ENCODE measurements around the gene TFG.

TFG gene

DNA sequence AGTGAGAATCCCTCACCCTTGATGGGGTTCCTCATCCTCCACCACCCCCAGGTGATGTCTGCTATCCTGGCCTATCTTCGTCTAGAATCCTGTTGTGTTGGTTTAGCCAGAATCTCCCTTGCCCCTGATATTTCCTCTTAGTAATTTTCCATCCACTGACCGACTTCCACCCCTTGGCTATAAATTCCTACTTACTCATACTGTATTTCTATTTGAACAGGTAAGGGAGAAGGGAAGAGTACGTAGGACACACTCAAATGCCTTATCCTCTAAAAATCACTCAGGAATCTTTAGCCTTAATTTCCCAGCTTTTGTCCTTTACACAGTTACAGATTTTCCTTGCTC is 678 bp upstream of the TFG start:
- no peak for DNase-seq

DNA sequence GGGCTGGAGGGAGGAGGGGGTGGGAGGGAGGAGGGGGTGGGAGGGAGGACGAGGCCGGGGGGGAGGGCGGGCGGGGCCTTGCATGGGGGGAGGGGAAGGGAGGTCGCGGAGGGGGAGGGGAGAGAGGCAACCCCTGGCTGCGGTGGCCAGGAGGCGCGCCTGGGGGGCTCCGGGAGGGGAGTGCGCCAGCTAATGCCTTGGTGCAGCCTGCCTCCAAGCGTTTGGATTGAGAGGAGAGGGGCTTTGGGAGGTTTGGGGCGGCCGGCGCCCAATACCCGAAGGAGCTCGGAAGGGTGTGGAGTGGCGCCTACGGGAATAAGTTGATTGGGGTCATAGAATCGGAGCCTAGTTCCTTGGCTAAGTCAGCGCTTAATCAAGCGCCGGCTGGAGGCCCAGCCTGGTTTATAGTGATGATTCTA is 557 bp downstream of the TFG start:
- no peak for DNase-seq

DNA sequence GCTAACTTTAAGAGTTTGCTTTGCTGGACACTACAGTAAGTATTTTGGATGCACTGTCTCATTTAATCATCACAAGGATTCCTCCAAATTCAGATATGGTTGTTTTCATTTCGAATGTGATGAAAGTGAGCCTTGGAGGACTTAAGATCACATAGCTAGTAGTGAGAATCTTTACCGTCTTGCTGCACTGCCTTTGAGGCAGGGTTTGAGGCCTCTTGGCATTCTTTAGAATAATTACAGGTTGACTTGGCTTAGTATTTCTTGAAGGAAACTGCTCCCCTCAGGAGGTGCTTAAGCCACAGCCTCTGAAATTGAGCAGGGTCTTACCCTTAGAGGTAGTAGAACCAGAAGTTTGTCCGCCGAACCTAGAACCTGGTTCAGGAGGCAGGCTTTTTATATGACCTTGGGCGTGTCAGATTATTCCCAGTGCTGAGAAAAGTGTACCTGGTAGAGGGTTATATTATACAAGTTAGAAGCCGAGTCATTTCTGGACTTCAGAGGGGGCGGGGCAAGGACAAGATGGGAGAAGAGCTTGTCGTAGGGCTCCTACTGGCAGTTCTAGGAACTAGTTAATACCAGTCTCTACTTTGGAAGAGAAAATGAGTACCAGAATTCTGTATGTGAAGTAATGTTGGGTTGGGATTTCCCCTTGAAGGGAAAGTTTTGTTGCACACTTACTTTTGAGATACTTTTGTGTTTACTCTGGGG is 1.1 kb downstream of the TFG start:
- DNase-seq, result no peak

DNA sequence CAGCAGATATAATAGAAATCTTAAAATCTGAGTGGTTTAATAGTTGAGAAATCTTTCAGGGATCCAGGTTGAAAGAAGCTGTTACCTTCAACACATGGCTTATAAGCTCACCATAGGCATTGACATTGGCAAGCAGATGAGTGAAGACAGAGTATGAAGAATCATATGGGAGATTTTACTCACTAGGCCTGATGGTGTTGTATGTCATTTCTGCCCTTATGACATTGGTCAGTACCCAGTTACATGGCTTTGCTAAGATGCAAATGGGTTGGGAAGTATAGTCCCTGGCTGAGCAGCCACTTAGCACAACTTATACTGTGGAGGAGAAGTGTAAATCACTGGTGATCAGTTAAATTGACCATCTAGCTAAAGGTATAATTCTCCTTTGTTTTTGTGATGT is 5.9 kb downstream of the TFG start:
- no peak for DNase-seq

GRCh38 chr3:100717063-100717462 is 7.8 kb downstream of the TFG start:
- no peak for DNase-seq

DNA sequence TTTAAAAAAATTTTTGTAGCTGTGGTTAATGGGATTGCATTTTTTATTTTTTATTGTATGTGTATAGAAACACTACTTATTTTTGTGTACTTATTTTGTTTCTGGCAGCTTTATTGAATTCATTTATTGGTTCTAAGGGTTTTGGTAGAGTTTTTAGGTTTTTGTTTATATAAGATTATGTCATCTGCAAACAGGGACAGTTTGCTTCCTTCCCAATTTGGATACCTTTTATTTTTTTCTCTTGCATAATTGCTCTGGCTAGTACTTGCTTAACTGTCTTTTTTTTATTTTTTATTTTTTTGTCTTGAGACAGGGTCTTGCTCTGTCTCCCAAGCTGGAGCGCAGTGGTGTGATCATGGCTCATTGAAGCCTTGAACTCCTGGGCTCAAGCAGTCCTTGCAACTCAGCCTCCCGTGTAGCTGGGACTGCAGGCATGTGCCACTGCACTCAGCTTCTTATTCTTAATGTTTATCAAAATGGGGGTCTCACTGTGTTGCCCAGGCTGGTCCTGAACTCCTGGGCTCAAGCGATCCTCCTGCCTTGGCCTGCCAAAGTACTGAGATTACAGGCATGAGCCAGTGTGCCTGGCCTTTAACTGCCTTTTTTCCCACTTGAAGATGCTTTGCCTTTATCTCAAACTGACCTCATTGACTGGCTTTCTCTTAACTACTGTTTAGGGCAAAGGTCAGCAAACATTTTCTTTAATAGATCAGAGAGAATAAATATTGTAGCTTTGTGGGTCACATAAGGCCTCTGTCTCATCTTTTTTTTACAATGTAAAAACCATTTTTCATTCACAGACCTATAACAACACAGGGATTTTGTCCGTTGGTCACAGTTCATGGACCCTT is 8.6 kb downstream of the TFG start:
- no peak for DNase-seq

- no peak for DNase-seq
Measured at GRCh38 chr3:100719136-100719535, 9.8 kb downstream of the TFG start.

DNA sequence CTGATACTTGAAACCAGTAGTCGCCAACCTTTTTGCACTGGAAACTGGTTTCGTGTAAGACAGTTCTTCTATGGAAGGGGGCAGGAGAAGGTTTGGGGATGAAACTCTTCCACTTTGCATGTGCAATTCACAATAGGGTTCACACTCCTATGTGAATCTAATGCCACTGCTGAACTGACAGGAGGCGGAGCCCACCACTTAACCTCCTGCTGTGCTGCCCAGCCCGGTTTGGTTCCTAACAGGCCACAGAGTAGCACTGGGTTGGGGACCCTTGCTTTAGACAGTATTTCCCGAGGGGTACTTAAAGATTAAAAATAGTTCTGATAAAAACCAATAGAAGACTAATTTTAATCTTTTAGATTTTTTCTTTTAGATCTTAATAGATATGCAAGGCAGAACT is 11.1 kb downstream of the TFG start:
- no peak for DNase-seq

DNA sequence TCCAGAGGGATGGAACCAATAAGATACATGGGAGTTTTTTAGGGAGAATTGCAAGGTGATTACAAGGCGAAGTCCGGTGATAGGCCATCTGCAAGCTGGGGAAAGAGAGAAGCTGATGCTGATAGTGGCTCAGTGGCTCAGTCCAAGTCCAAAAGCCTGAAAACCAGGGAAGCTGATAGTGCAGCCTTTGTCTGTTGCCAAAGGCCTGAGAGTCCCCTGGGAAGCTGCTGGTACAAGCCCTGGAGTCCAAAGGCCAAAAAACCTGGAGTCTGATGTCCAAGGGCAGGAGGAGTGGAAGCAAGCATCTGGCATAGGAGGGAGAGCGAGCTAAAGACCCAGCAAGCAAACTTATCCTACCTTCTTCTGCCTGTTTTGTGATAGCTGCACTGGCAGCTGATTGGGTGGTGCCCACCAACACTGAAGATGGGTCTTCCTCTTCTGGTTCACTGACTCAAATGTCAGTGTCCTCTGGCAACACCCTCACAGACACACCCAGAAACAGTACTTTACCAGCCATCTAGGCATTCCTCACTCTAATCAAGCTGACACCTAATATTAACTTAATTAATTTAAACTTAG is 16.7 kb downstream of the TFG start:
- no peak for DNase-seq

DNA sequence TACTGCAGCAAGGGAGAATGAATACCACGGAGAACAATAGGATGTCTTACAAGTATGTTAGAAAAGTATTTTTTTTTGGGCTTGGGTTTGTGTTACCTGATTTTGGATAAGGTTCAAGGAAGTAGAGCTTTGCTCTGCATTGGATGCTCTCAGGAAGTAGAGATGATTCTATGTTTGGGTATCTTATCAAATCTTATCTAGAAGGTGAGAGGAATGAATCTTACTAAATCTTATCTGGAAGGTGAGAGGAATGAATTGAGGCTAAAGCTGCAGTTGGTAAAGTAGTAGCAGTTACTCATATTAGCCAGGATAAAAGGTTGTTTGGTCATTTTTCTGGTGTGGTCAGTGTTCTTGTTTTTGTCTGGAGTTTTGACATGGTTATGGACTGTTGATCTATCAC is 17.4 kb downstream of the TFG start:
- no peak for DNase-seq

DNA sequence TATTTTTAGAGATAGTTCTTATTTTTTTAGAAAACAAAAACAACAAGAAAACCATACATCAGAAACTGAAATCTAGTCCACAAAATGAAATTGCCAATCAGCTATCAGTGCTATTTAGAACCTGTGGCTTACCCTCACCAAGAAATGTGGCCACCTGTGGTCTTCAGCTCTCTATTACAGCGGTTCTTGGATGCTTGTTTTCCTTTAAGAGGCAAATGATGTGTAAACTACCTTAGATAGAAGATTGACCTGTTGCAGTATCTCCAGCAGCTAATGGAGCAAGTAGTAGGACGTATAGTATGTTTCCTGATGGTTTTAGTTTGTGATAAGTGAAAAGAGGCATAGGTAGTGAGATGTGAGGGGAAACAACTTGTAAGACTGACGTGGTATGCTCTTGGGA is 21.2 kb downstream of the TFG start:
- DNase-seq, result no peak

DNA sequence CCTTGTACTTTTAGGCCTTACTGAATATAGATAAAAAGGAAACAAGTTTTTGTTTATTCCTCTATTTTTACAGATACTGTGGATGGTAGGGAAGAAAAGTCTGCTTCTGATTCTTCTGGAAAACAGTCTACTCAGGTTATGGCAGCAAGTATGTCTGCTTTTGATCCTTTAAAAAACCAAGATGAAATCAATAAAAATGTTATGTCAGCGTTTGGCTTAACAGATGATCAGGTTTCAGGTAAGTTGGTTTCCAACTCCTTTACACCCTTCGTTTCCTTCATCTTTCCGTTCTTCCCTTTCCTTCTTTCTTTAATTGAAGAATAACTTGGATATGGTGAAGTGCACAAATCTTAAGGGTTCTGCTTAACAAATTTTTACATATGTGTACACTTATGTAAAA is 23.1 kb downstream of the TFG start:
- no peak for DNase-seq

DNA sequence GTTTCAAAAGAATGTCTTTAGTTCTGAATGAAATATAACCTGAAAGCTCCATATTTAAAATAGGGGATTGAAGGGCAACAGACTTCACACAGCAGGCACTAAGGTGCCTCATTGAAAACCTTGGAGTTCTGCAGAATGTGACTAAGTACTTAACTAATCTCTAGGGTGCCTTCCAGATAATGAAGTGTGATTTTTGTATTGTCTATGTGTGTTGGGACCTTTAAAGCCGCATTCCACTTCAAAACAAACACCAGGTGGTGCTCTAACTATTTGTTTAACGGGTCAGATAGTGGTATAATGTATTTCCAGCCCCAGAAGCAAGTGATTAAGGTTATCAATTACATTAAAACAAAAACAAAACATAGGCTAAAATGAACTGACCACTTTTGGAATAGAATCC is 28.0 kb downstream of the TFG start:
- no peak for DNase-seq

GRCh38 chr3:100740207-100740606 is 30.9 kb downstream of the TFG start:
- DNase-seq, result no peak

- no peak for DNase-seq
Measured at GRCh38 chr3:100743535-100743934, 34.2 kb downstream of the TFG start.

DNA sequence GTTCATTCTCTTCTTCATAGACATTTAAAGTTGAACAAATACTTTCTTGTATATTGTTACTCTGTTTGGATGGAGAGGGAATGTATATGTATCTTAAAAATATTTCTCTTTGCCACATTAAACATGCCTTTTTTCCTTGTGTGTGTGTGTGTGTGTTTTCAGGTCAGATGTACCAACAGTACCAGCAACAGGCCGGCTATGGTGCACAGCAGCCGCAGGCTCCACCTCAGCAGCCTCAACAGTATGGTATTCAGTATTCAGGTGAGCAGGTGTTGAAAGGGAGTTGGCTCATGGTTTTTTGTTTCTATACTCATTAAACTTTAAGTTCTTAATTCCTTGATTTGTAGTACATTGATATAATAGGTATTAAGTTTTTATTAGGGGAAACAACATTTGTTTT is 35.4 kb downstream of the TFG start:
- no peak for DNase-seq

DNA sequence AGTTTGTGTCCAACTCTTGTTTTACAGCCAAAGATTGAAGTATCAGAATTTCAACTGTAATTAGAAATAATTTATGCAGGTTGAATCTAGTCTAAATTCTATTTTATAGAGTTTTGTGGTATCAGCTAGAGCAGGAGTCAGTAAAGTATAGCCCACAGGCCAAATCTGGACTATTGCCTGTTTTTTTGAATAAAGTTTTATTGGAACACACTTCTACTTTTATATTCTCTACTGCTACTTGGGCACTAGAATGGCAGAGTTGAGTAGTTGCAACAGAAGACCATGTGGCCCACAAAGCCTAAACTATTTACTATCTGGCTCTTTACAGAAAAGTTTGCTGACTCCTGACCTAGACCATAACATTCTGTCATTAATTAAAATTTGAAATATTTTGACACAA is 36.3 kb downstream of the TFG start:
- no peak for DNase-seq

DNA sequence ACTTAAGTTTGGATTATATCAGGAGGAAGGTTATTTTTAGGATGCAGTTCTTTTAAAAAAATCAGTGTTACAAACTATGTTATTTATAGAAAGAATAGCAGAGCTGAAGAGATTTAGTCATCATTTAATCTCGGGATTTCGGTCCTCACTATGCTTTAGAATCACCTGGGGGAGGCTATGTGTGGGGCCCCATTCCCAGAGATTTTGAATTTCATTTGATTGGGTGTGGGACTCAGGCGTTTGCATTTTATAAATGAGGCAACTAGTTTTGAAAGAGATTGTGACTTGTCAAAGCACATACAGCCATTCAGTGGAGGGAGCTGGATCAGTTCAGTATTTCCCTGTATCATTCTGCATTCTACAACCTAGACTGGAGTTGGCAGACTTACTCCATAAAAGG is 36.8 kb downstream of the TFG start:
- DNase-seq, result no peak

DNA sequence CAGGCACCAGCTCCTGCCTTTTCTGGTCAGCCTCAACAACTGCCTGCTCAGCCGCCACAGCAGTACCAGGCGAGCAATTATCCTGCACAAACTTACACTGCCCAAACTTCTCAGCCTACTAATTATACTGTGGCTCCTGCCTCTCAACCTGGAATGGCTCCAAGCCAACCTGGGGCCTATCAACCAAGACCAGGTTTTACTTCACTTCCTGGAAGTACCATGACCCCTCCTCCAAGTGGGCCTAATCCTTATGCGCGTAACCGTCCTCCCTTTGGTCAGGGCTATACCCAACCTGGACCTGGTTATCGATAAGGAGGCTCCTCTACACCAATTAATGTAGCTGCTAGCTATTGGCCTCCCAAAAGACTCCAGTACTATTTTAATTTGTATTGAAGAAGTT is 38.9 kb downstream of the TFG start:
- DNase-seq, result no peak

- DNase-seq, result no peak
Measured at GRCh38 chr3:100748967-100749366, 39.7 kb downstream of the TFG start.

DNA sequence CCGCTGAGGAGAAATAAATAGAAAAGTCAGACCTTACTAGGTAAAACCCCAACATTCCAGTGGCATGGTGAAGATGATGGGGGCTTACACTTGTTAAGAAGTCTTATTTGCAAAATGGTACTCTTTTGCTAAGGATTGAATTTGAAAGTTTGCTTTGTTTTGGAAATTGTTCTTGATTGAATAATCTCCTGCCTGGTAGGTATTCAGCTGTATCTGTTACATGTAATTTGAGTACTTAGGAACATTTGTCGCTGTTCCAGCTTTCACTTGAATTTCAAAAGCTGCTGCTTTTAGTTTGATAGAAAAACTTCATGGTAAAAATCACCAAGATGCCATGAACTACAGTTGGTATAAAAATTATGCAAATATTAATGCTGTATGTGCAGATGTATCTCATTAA is 44.6 kb downstream of the TFG start:
- DNase-seq, result no peak

DNA sequence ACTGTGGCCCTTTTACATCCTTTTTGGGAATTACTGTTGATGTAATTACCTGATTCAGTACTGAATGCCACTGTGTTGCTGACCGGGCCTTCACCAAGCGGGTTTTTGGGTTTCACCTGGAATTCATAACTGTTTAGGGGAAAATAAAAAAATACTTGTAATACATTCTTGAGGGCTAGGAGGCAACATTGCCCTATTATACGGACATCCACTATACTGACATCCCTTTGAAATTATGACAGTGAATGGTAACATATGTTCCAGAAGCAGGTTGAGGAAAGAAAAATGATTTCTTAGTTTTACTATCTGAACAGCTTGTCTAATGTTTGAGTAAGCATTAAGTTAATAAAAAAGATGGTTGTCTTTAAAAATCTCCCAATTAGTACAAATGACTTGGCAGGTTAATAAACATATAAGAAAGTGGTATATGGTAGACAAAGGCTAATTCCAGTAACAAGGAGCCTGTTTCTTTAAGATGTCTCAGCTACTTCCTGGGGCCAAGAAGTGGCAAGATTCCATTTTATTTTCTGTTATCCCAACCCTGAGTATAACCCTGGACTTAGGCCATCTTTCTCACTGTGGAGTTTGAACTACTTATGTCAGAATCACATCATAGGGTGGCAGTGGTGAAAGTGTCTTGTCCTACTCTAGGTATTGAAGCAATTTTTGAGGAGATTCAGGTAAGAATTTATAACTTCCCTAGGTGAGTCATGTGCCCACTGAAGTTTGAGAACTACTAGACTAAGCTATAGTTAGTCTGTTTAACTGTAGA is 45.5 kb downstream of the TFG start:
- DNase-seq, result no peak

GRCh38 chr3:100756441-100756840 is 47.1 kb downstream of the TFG start:
- DNase-seq, result no peak

DNA sequence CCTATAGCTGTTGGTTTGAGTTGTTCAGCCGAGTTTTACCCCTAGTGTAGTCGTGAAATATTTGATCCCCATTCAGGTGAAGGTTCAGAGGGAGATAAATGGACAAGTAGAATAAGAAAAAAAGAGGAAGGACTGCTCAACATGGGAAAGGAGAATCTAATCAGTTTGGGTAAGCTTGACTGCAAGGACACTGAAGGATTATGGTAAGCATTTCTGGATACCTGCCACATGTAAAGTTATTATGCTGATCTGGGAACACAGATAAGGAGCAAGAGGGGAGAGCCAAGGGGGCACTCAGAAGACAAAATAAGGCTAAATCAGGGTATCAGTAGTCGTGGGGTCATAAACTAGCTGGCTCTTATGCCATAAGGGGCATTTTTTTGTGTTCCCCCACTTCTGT is 49.9 kb downstream of the TFG start:
- DNase-seq, result no peak
